PC-3 (cell line): ENCODE measurements around the gene ERGIC3. TPM values are rescaled to one million over a fixed set of nuclear protein-coding genes. Genes with fewer than 3 reads are reported as not detected.

ENCODE experiments used
- ATAC-seq: fragments of 200-7000 bp; cut with Tn5 transposase; 2 replicates; pipeline ENCODE4 v1.9.1; 2020; ENCODE audit warnings: mild to moderate bottlenecking, moderate library complexity
- BruUV-seq: library from RNA; stranded (reverse); fragments of 400-500 nt; replicated peaks from 2 replicates; lab custom pipeline; 2021; lab: Mats Ljungman, UMichigan
- CTCF ChIA-PET: fragments of 300-600 bp; sonication (Branson Sonifier 250); formaldehyde crosslinking; loops from one replicate; lab custom pipeline; 2022; ENCODE audit warnings: antibody characterized with exemption; lab: Charles Lee
- POLR2A ChIA-PET: fragments of 300-600 bp; sonication (Branson Sonifier 250); formaldehyde crosslinking; loops from one replicate; lab custom pipeline; 2022; ENCODE audit warnings: antibody characterized with exemption; ENCODE audit not compliant: unreplicated experiment; lab: Charles Lee
- DNase-seq: peaks from one replicate; pipeline ENCODE4 v3.0.0-alpha.2; 2015
- H2AFZ ChIP-seq: fragments of 300-600 bp; sonication (generic); 2 replicates; pipeline ENCODE4 v1.6.0; 2016; ENCODE audit warnings: antibody characterized with exemption, low read length
- H3F3A ChIP-seq: fragments of 300-600 bp; sonication (generic); one replicate; pipeline ENCODE4 v1.6.0; 2017; ENCODE audit warnings: antibody characterized with exemption, low read length, control low read depth, mild to moderate bottlenecking; ENCODE audit not compliant: unreplicated experiment
- H3K27ac ChIP-seq: fragments of 300-600 bp; sonication (generic); 2 replicates; pipeline ENCODE4 v1.5.1; 2016; ENCODE audit warnings: mild to moderate bottlenecking, low read length
- H3K27me3 ChIP-seq: fragments of 300-600 bp; sonication (generic); 2 replicates; pipeline ENCODE4 v1.6.1; 2016; ENCODE audit warnings: low read length, mixed read lengths
- H3K36me3 ChIP-seq: fragments of 300-600 bp; sonication (generic); 2 replicates; pipeline ENCODE4 v1.6.1; 2016; ENCODE audit warnings: low read depth, mixed run types, low read length, mixed read lengths
- H3K4me1 ChIP-seq: fragments of 300-600 bp; sonication (generic); 2 replicates; pipeline ENCODE4 v1.5.1; 2016; ENCODE audit warnings: low read length; ENCODE audit not compliant: insufficient read depth
- H3K4me2 ChIP-seq: fragments of 300-600 bp; sonication (generic); 2 replicates; pipeline ENCODE4 v1.6.0; 2016; ENCODE audit warnings: low read length
- H3K4me3 ChIP-seq: fragments of 300-600 bp; sonication (generic); 2 replicates; pipeline ENCODE4 v1.5.1; 2016; ENCODE audit warnings: mild to moderate bottlenecking, low read length, mixed read lengths
- H3K79me2 ChIP-seq: fragments of 300-600 bp; sonication (generic); 2 replicates; pipeline ENCODE4 v1.6.1; 2017; ENCODE audit warnings: low read length, mixed read lengths
- H3K9ac ChIP-seq: fragments of 300-600 bp; sonication (generic); 2 replicates; pipeline ENCODE4 v1.6.0; 2016; ENCODE audit warnings: mild to moderate bottlenecking, low read length
- H3K9me2 ChIP-seq: fragments of 300-600 bp; sonication (generic); replicated peaks from 2 replicates; pipeline ENCODE4 v1.6.1; 2016; ENCODE audit warnings: mixed run types, low read length, mixed read lengths
- H3K9me3 ChIP-seq: fragments of 300-600 bp; sonication (generic); 2 replicates; pipeline ENCODE4 v1.6.1; 2016; ENCODE audit warnings: low read length, mixed read lengths
- H4K20me1 ChIP-seq: fragments of 300-600 bp; sonication (generic); 2 replicates; pipeline ENCODE4 v1.6.1; 2016; ENCODE audit warnings: low read length, mixed read lengths
- CTCF ChIP-seq: fragments of 300-600 bp; sonication (generic); conservative IDR thresholded peaks from 2 replicates; pipeline ENCODE4 v1.5.1; 2017; ENCODE audit warnings: antibody characterized with exemption, low read depth, mild to moderate bottlenecking, low read length
- EZH2 ChIP-seq: fragments of 300-600 bp; sonication (generic); IDR thresholded peaks from one replicate; pipeline ENCODE4 v1.6.1; 2017; ENCODE audit warnings: antibody characterized with exemption, mild to moderate bottlenecking, low read length; ENCODE audit not compliant: unreplicated experiment
- EZH2phosphoT487 ChIP-seq: fragments of 300-600 bp; sonication (generic); IDR thresholded peaks from 2 replicates; pipeline ENCODE4 v1.6.1; 2018; ENCODE audit warnings: mild to moderate bottlenecking, antibody characterized with exemption, low read length, borderline replicate concordance
- intact Hi-C: fragments of 100-400 bp; cut with micrococcal nuclease; formaldehyde crosslinking; loops from 2 replicates; pipeline ENCODE4 v1.9.0; 2023
- total RNA-seq: library from RNA; depleted of rRNA; stranded (reverse); fragments of >200 nt; gene quantifications from 2 replicates; pipeline ENCODE4 v1.2.3, GENCODE V29; 2014

ERGIC3 gene
- total RNA-seq, 1 experiment from 2014 or later = 284 TPM

DNA sequence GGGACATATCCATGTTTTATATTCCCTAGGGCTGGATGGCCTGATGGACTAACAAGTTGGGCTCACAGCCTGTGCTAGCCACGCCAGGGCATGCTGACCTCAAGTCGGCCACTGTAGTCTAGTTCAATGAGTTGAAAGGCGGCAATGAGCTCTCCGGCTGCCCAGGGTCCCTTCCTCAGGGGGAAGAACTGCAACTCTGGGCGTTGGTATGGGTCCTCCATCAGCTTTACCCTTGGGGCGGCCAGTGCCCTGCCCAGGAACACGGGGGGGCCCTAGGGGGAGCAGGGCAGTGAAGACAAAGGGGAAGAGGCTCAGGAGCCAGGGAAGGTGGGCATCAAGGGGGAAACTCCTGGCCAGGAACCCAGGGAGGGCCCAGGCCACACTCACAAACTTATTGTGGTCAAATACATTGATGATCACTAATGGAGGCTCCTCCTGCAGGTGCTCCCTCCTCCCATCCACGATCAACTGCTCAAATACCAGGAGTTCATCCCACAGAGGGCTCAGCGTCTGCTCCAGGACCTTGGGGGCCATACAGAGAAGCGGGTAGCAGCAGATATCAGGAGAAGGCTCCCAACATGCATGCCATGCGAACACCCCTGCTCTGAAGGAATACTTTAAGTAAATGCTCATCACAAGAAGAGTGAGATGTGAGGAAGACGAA, 41.0 kb downstream of the ERGIC3 start:
- Histone ChIP-seq H3K27me3 (no peaks in the 10 kb centered on the region), H3F3A (no peaks in the 10 kb centered on the region), H3K27ac (no peak overlapping the region), H2AFZ (no peak overlapping the region), H3K4me2 (no peak overlapping the region), H3K79me2 (no peaks in the 10 kb centered on the region), H4K20me1 (no peaks in the 10 kb centered on the region), H3K9ac (no peak overlapping the region), H3K4me1 (peaks cover 6% of the 10 kb centered on the region; the same call in 1 of the 2 replicates), H3K36me3 (no peaks in the 10 kb centered on the region; the same call in 1 of the 2 replicates), H3K9me2 (no peaks in the 10 kb centered on the region), H3K4me3 (no peak overlapping the region), H3K9me3 (no peaks in the 10 kb centered on the region)
- POLR2A ChIA-PET = no interaction called here
- no peak for ATAC-seq
- CTCF ChIA-PET = no interaction called here
- no TSS peak for BruUV-seq
- no peak for DNase-seq
- intact Hi-C loops = no loop called here
- TF ChIP-seq EZH2 = no peak
- TF ChIP-seq EZH2phosphoT487 = no peak
- TF ChIP-seq CTCF = no peak

DNA sequence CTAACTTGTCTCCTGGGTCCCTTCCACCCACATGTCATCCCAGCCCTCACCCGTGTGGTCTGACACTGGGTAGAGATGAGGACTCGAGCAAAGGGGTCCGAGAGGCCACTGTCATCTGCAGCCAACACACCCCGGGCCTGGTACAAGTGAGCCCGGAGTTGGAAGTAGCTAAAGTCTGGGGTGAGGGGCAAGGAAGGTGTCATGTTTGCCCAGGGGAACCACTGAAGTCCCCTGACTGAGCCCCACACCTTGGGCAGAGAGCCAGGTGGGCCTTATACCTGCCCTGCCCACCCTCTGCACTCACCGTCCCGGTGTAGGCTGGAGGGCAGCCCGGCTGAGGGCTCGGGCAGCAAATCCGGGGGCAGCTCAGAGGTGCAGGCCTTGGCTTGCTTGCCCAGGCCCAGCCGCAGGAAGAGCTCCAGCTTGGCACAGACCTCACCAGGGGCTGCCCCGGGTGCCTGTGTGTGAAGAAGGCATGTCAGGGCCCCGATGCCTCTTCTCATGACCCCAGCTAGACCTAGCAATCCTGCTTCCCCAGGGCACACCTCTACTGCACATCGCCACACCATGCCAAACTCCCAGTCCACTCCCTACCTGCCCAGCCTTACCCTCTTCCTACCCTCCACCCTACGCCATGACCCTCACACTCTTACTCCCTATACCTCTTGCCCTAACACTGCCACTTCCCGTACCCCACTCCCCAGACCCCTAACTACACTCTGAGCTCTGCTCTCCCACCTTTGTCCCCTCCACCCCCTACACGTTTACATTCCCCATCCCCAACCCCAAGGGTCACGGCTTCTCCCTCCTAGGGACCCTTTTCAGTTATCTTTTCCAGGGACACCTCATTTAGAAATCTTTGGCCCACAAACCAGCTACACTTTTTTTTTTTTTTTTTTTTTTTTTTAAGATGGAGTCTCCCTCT, 42.0 kb downstream of the ERGIC3 start:
- TF ChIP-seq CTCF = no peak
- no peak for TF ChIP-seq EZH2
- no peak for TF ChIP-seq EZH2phosphoT487
- no peak for ATAC-seq
- Histone ChIP-seq H3K4me1 (peaks cover 6% of the 10 kb centered on the region; the same call in 1 of the 2 replicates), H3K36me3 (no peaks in the 10 kb centered on the region; the same call in 1 of the 2 replicates), H3K9me3 (no peaks in the 10 kb centered on the region), H3K79me2 (no peaks in the 10 kb centered on the region), H3K9ac (no peak overlapping the region), H3F3A (no peaks in the 10 kb centered on the region), H3K4me3 (no peak overlapping the region), H3K9me2 (no peaks in the 10 kb centered on the region), H3K27ac (no peak overlapping the region), H2AFZ (no peak overlapping the region), H3K4me2 (no peak overlapping the region), H3K27me3 (no peaks in the 10 kb centered on the region), H4K20me1 (no peaks in the 10 kb centered on the region)
- ChIA-PET CTCF (interaction anchor here (0.6 kb wide), 1 partner anchor 344 kb away, joined by 6 read pairs; no protein-coding TSS in a partner anchor), POLR2A (no interaction called here)
- intact Hi-C loops = no loop called here
- DNase-seq = no peak
- BruUV-seq = no TSS peak
